Cortex of kidney (tissue), 1 donor: ENCODE results near the gene SHLD2.
"Not testable (repeated sequence)": the region's sequence is repeated elsewhere in the genome, so short reads cannot be mapped to it uniquely, and the experiment has no call there.

Experiments used
- DNase-seq: peaks from one replicate; lab custom pipeline; 2025; lab: John Stamatoyannopoulos, UW

SHLD2 gene

GRCh38 chr10:87213150-87213765, 118.3 kb downstream of the SHLD2 start:
- not testable (repeated sequence) for DNase-seq

DNA sequence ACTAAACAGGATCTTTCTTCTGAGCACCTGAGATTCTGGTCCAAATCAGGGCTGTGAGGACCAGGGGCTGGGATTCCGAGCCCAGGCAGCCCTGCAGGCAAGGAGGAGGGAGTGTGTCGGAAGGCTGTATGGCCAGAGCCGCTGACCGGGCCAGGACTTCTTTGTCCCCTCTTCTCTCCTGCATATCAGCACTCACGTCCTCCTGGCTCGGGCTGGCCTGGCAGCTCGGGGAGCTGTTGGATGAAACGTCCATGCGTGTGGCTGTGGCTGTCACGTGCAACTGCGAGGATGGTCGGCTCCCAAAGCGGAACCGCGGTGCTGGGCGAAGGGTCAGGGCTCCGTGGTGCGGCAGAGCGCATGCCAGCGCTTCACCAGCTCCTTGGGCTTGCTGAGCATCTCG, 118.8 kb downstream of the SHLD2 start:
- not testable (repeated sequence) for DNase-seq

GRCh38 chr10:87216120-87216519, 121.1 kb downstream of the SHLD2 start:
- not testable (repeated sequence) for DNase-seq

GRCh38 chr10:87219370-87219769, 124.4 kb downstream of the SHLD2 start:
- DNase-seq, result not testable (repeated sequence)

- not testable (repeated sequence) for DNase-seq
Observed at GRCh38 chr10:87222789-87223188, 127.8 kb downstream of the SHLD2 start.

- not testable (repeated sequence) for DNase-seq
Observed at GRCh38 chr10:87225148-87225547, 130.1 kb downstream of the SHLD2 start, which contains the start of gene NUTM2A. NUTM2A (plus strand) TSS chr10:87225448; CDS start chr10:87225831, 383 bp downstream.

- DNase-seq, result not testable (repeated sequence)
Observed at GRCh38 chr10:87228247-87228646, 133.2 kb downstream of the SHLD2 start.

DNA sequence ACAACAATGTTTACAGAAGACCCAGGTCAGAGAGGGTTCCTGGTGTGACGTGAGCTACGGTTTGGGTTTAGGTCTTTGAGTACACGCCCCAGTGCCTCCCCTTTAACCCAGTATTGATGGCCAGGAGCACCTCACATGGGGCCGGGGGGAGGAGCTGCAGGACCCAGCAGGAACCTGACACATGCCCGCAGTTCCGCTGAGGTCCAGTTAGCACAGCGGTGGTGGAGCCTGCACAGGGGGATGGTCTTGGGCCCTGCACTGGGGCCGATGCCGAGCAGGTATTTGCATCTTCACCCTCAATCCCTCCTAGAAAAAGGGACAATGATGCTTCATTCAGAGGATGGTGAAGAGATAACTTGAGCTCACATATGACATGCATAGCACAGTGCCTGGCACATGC, 134.2 kb downstream of the SHLD2 start:
- DNase-seq, result not testable (repeated sequence)

DNA sequence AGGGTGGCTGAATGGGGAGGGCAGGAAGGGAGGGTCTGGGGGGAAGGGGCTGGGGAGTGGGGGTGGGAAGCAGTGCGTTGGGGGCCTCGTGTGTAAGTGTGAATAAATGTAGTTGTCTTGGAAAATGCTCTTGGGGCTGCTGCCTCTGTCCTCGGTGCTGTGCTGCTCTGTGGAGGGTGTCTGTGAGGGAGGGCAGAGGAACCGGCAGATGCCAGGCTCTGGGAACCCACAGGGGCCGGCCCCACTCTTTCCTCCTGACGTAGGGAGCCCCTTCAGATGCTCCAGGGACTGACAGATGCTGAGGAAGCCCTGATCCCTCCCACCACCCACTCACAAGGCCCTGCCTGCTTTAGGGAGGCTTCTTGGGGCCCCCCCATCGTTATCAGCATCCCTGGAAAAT, 139.8 kb downstream of the SHLD2 start:
- not testable (repeated sequence) for DNase-seq

DNA sequence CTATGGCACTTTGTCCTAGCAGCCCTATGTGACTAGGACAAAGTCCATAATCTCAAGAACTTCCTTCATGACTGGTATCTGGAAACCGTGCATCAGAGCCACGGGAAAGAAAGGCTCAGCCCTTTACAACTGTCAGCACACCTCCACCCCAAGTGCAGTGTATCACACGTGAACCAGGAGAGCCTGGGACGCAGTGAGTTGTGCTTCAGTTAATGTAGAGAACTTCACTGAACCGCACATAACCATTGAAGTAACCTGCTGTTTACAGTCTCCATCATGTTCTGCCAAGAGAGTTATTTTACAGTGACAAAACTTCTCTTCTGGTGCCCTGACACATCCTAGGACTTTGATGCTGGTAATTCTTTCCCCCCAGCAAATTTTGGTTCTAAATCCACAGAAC, 142.2 kb downstream of the SHLD2 start:
- not testable (repeated sequence) for DNase-seq

- DNase-seq, result not testable (repeated sequence)
Observed at GRCh38 chr10:87239346-87239808, 144.4 kb downstream of the SHLD2 start.
